Testis (tissue), 2 donors: Measurements from ENCODE around the gene IL4I1.
"Not testable (repeated sequence)": the region's sequence is repeated elsewhere in the genome, so short reads cannot be mapped to it uniquely, and the experiment has no call there.

Source experiments
- POLR2A ChIP-seq: fragments of 450-650 bp; IDR thresholded peaks from one replicate; pipeline ENCODE4 v1.6.1; 2017; ENCODE audit warnings: antibody characterized with exemption, mild to moderate bottlenecking, moderate library complexity
- TF ChIP-seq, protein P1 (sequence below), 3 experiments: fragments of 450-650 bp in 2 of 3; fragments of 200-600 bp in 1 of 3; sonication (generic) in 1 of 3; IDR thresholded peaks; one replicate each; pipeline ENCODE4 v1.5.1; 2016 to 2019; ENCODE audit warnings: antibody characterized with exemption in 3 of 3, mild to moderate bottlenecking in 2 of 3, moderate library complexity in 1 of 3

DNA sequence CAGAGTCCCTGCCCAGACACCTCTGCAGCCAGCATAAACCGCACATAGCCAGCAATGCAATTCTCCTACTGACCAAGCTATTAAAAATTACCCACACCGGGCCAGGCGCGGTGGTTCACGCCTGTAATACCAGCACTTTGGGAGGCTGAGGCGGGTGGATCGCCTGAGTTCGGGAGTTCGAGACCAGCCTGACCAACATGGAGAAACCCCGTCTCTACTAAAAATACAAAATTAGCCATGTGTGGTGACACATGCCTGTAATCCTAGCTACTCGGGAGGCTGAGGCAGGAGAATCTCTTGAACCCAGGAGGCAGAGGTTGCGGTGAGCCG, 28.2 kb upstream of the IL4I1 start:
- TF ChIP-seq, protein P1, sequence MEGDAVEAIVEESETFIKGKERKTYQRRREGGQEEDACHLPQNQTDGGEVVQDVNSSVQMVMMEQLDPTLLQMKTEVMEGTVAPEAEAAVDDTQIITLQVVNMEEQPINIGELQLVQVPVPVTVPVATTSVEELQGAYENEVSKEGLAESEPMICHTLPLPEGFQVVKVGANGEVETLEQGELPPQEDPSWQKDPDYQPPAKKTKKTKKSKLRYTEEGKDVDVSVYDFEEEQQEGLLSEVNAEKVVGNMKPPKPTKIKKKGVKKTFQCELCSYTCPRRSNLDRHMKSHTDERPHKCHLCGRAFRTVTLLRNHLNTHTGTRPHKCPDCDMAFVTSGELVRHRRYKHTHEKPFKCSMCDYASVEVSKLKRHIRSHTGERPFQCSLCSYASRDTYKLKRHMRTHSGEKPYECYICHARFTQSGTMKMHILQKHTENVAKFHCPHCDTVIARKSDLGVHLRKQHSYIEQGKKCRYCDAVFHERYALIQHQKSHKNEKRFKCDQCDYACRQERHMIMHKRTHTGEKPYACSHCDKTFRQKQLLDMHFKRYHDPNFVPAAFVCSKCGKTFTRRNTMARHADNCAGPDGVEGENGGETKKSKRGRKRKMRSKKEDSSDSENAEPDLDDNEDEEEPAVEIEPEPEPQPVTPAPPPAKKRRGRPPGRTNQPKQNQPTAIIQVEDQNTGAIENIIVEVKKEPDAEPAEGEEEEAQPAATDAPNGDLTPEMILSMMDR (IDR thresholded peaks at IDR 0.05) = not testable (repeated sequence)
- not testable (repeated sequence) for TF ChIP-seq POLR2A
